Large intestine (tissue), 3 donors: ENCODE data around the gene SNRNP70. TPM values are rescaled to one million over a fixed set of nuclear protein-coding genes. Genes with fewer than 3 reads are reported as not detected.
"Not testable (repeated sequence)": the region's sequence is repeated elsewhere in the genome, so short reads cannot be mapped to it uniquely, and the experiment has no call there.

Source experiments
- DNase-seq, 2 donors: peaks; one replicate each; pipeline versions ENCODE4 v3.0.0 to v3.0.0-alpha.2; 2013
- H3K27ac ChIP-seq: one replicate; pipeline ENCODE4 v1.5.1; 2013; ENCODE audit warnings: low read length
- H3K27me3 ChIP-seq: 2 replicates; pipeline ENCODE4 v1.6.1; 2013; ENCODE audit warnings: low read length; ENCODE audit not compliant: control insufficient read depth, insufficient read depth
- H3K36me3 ChIP-seq: 2 replicates; pipeline ENCODE4 v1.6.1; 2013; ENCODE audit warnings: low read length; ENCODE audit not compliant: control insufficient read depth, insufficient read depth
- H3K4me1 ChIP-seq: one replicate; pipeline ENCODE4 v1.6.1; 2013; ENCODE audit warnings: low read length; ENCODE audit not compliant: control insufficient read depth, insufficient read depth
- H3K4me3 ChIP-seq: one replicate; pipeline ENCODE4 v1.5.1; 2013; ENCODE audit warnings: low read length
- H3K9me3 ChIP-seq: one replicate; pipeline ENCODE4 v1.6.1; 2013; ENCODE audit warnings: mild to moderate bottlenecking, low read depth, low read length, moderate library complexity; ENCODE audit not compliant: control insufficient read depth
- WGBS: methylation state at CpG from one replicate; pipeline ENCODE4 v1.1.5; 2013; ENCODE audit warnings: low lambda C conversion rate; ENCODE audit not compliant: insufficient coverage; 5-methylcytosine and 5-hydroxymethylcytosine counted together
- polyA plus RNA-seq: library from polyadenylated mRNA; unstranded; fragments of 120-200 nt; gene quantifications from one replicate; pipeline ENCODE4 v1.2.1, GENCODE V29; 2013

Gene SNRNP70
- polyA plus RNA-seq, 1 donor, result 295 TPM

DNA sequence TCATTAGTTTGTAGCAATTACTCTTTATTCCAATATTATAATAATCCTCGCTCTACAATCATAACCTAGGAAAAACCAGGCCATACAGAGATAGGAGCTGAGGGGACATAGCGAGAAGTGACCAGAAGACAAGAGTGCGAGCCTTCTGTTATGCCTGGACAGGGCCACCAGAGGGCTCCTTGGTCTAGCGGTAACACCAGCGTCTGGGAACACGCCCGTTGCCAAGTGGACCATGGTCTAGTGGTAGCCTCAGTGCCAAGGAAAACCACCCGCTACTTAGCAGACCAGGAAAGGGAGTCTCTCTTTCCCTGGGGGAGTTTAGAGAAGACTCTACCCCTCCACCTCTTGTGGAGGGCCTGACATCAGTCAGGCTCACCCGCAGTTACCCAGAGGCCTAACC lies 10.4 kb upstream of the SNRNP70 start:
- not testable (repeated sequence) for H3K4me3 ChIP-seq, H3K4me1 ChIP-seq, H3K27ac ChIP-seq, H3K36me3 ChIP-seq
- Histone ChIP-seq H3K27me3 (peaks cover 43% of the 10 kb centered on the region), H3K9me3 (peaks cover 14% of the 10 kb centered on the region)
- DNase-seq, result peak in 1 of 2 donors; percentile 28
- WGBS, result no CpG with 5 or more reads among the region's 9 CpGs

DNA sequence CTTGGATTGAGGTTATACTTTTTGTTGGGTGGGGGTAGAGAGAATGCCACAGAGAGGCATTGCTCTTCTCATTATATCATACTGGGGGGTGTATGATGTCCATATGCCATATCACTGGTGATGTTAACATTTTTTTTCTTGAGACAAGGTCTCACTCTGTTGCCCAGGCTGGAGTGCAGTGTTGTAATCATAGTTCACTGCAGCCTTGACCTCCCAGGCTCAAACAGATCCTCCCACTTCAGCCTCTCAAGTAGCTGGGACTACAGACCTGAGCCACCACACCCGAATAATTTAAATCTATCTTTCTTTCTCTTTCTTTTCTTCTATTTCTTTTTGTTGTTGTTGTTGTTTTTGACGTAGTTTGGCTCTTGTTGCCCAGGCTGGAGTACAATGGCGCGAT lies 4.9 kb upstream of the SNRNP70 start:
- Histone ChIP-seq H3K36me3 (no peaks in the 10 kb centered on the region), H3K27ac (no peak overlapping the region), H3K27me3 (no peaks in the 10 kb centered on the region), H3K4me3 (no peak overlapping the region), H3K4me1 (peaks cover 6% of the 10 kb centered on the region), H3K9me3 (no peaks in the 10 kb centered on the region)
- DNase-seq, result no peak
- WGBS, result 100% methylated on average over 1 of the region's 4 CpGs

GRCh38 chr19:49081273-49081672 lies 4.0 kb upstream of the SNRNP70 start:
- WGBS, result no CpG with 5 or more reads among the region's 1 CpG
- Histone ChIP-seq H3K27me3 (no peaks in the 10 kb centered on the region), H3K9me3 (no peaks in the 10 kb centered on the region), H3K4me3 (no peak overlapping the region), H3K27ac (no peak overlapping the region), H3K36me3 (no peaks in the 10 kb centered on the region), H3K4me1 (peaks cover 7% of the 10 kb centered on the region)
- no peak for DNase-seq

- DNase-seq, result peak in 1 of 2 donors; percentile 36
- 63% methylated on average over 5 of the region's 26 CpGs for WGBS
- H3K27me3 ChIP-seq, result no peaks in the 10 kb centered on the region
These were observed 838 bp upstream of the SNRNP70 start for GRCh38 chr19:49084206-49085019.

GRCh38 chr19:49085868-49086232 lies 599 bp downstream of the SNRNP70 start:
- peaks cover 29% of the 10 kb centered on the region for H3K36me3 ChIP-seq
- no peaks in the 10 kb centered on the region for H3K9me3 ChIP-seq
- no peak for DNase-seq
- H3K27me3 ChIP-seq, result no peaks in the 10 kb centered on the region
- H3K4me1 ChIP-seq, result peaks cover 15% of the 10 kb centered on the region
- H3K27ac ChIP-seq, result peak overlapping the region; percentile 83
- peak overlapping the region; percentile 71 for H3K4me3 ChIP-seq
- 0% methylated on average over 4 of the region's 14 CpGs for WGBS

More at GRCh38 chr19:49084206-49085019, 838 bp upstream of the SNRNP70 start:
- Histone ChIP-seq H3K36me3 (peaks cover 18% of the 10 kb centered on the region), H3K4me1 (peaks cover 15% of the 10 kb centered on the region), H3K9me3 (no peaks in the 10 kb centered on the region), H3K27ac (peak overlapping the region; percentile 83), H3K4me3 (peak overlapping the region; percentile 71)

DNA sequence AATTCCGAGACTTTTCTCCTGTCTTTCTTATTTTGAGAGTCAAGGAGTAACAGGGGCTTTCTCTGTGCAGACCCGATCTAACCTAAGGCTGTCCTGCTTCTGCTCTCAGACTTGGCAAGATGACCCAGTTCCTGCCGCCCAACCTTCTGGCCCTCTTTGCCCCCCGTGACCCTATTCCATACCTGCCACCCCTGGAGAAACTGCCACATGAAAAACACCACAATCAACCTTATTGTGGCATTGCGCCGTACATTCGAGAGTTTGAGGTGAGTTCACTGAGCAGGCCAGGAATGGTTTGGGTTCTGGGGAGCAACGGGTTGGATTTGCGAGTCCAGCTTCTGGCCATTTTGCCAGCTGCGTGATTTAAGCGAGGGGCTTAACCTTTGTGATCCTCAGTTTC lies 1.0 kb downstream of the SNRNP70 start:
- Histone ChIP-seq H3K36me3 (peaks cover 34% of the 10 kb centered on the region), H3K27me3 (no peaks in the 10 kb centered on the region), H3K27ac (no peak overlapping the region), H3K9me3 (no peaks in the 10 kb centered on the region), H3K4me1 (peaks cover 15% of the 10 kb centered on the region), H3K4me3 (peak overlapping the region; percentile 71)
- WGBS, result no CpG with 5 or more reads among the region's 11 CpGs
- DNase-seq, result no peak

DNA sequence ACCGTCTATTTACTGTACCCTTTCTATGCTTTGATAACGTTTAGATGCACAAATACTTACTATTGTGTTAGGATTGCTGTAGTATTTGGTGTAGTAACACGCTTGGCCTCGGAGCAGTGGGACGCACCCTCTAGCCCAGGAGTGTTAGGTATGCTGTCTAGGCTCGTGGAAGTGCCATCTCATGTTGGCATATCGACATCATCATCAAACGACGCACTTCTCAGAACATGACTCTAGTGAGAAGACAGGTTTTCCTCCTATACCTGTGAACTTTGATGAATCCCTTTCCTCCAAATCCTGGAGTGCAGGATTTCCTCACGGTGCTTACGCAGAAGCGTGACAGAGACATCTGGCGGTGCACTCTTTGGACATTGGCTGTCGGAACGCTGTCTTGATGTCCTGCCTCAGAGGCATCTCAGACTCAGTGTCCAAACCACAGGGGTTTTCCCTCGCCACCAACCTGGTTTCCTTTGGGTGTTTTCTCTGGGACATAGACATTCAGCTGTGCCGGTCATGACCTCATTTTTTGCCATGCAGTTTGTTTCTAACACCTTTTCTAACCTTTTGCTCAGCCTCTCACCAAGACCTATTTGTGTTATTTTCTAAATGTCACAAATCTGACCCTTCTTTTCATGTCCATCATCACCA lies 6.3 kb downstream of the SNRNP70 start:
- peaks cover 74% of the 10 kb centered on the region for H3K36me3 ChIP-seq
- WGBS, result 88% methylated on average over 3 of the region's 17 CpGs
- no peaks in the 10 kb centered on the region for H3K27me3 ChIP-seq
- H3K27ac ChIP-seq, result no peak overlapping the region
- peaks cover 6% of the 10 kb centered on the region for H3K4me1 ChIP-seq
- H3K9me3 ChIP-seq, result no peaks in the 10 kb centered on the region
- no peak overlapping the region for H3K4me3 ChIP-seq
- no peak for DNase-seq

- no CpG with 5 or more reads among the region's 6 CpGs for WGBS
- Histone ChIP-seq H3K27me3 (no peaks in the 10 kb centered on the region), H3K4me1 (no peaks in the 10 kb centered on the region), H3K4me3 (no peak overlapping the region), H3K27ac (no peak overlapping the region), H3K36me3 (peaks cover 76% of the 10 kb centered on the region), H3K9me3 (no peaks in the 10 kb centered on the region)
- DNase-seq, result no peak
These were observed 7.4 kb downstream of the SNRNP70 start for GRCh38 chr19:49092686-49093085.

GRCh38 chr19:49094505-49095482 lies 9.5 kb downstream of the SNRNP70 start:
- WGBS, result 81% methylated on average over 4 of the region's 23 CpGs
- Histone ChIP-seq H3K27me3 (no peaks in the 10 kb centered on the region), H3K36me3 (peaks cover 81% of the 10 kb centered on the region), H3K27ac (no peak overlapping the region), H3K9me3 (no peaks in the 10 kb centered on the region), H3K4me1 (no peaks in the 10 kb centered on the region), H3K4me3 (no peak overlapping the region)
- DNase-seq, result no peak
